HepG2 (cell line): ENCODE measurements around the gene GRM5. TPM values are rescaled to one million over a fixed set of nuclear protein-coding genes. Genes with fewer than 3 reads are reported as not detected.
A peak's percentile ranks its signal among the peaks of the same experiment; 100 is the strongest.
"Not testable (repeated sequence)": the region's sequence is repeated elsewhere in the genome, so short reads cannot be mapped to it uniquely, and the experiment has no call there.

Experiments
- ATAC-seq: fragments of 200-7000 bp; cut with Tn5 transposase; 3 replicates; pipeline ENCODE4 v1.9.1; 2020; ENCODE audit warnings: mild to moderate bottlenecking, moderate library complexity
- BruUV-seq: library from RNA; stranded (reverse); fragments of 400-500 nt; replicated peaks from 2 replicates; lab custom pipeline; 2021; lab: Mats Ljungman, UMichigan
- CTCF ChIA-PET: fragments of 300-600 bp; formaldehyde crosslinking; extraction: SDS; loops from one replicate; lab custom pipeline; 2021; ENCODE audit warnings: low total read pairs, inconsistent platforms, low intra/inter-chr PET ratio; lab: Yijun Ruan, JAX
- POLR2A ChIA-PET: fragments of 350-600 bp; sonication (Branson Sonifier 250); formaldehyde crosslinking; loops from one replicate; lab custom pipeline; 2020; ENCODE audit warnings: antibody characterized with exemption, inconsistent platforms; lab: Yijun Ruan, JAX
- DNase-seq: peaks from one replicate; pipeline ENCODE4 v3.0.0-alpha.2; 2015; ENCODE audit warnings: low spot score
- FAIRE-seq: peaks from 3 replicates; lab custom pipeline; 2011; peaks lifted over from hg19 to GRCh38; lab: Jason Lieb, UNC
- H2AFZ ChIP-seq: one replicate; pipeline ENCODE4 v1.6.1; 2011; ENCODE audit warnings: low read length, inconsistent platforms
- H3K27ac ChIP-seq: fragments of 300-600 bp; 3 replicates; pipeline ENCODE4 v1.8.0; 2011; ENCODE audit warnings: mixed run types, mild to moderate bottlenecking, mixed read lengths, low read length, inconsistent platforms; ENCODE audit not compliant: insufficient read depth; ENCODE audit errors: extremely low read length
- H3K27me3 ChIP-seq, 2 experiments: fragments of 200-600 bp in 1 of 2; 2 replicates in 1 of 2; 3 replicates in 1 of 2; pipeline versions ENCODE4 v1.6.0 to v1.8.0; 2011; ENCODE audit warnings: low read length in 2 of 2, mild to moderate bottlenecking in 2 of 2, moderate library complexity in 2 of 2, inconsistent platforms in 1 of 2; ENCODE audit not compliant: insufficient read depth in 2 of 2, control insufficient read depth in 1 of 2
- H3K36me3 ChIP-seq, 2 experiments: fragments of 200-600 bp in 1 of 2; replicated peaks in 1 of 2; 2 replicates in 1 of 2; 3 replicates in 1 of 2; pipeline versions ENCODE4 v1.5.1 to v1.8.0; 2011; ENCODE audit warnings: low read length in 2 of 2, inconsistent platforms in 1 of 2; ENCODE audit not compliant: insufficient read depth in 2 of 2, control insufficient read depth in 1 of 2
- H3K4me1 ChIP-seq: 2 replicates; pipeline ENCODE4 v1.5.1; 2012; ENCODE audit warnings: low read length, inconsistent platforms; ENCODE audit not compliant: insufficient read depth
- H3K4me2 ChIP-seq: 2 replicates; pipeline ENCODE4 v1.6.0; 2011; ENCODE audit warnings: low read depth, low read length, inconsistent platforms
- H3K4me3 ChIP-seq, 3 experiments: fragments of 200-600 bp in 1 of 3; sonication (generic), shearing (Covaris generic) in 1 of 3; replicated peaks in 1 of 3; 2 replicates each; pipeline ENCODE4 v1.5.1; 2011 to 2016; ENCODE audit warnings: low read length in 3 of 3, inconsistent platforms in 2 of 3, low read depth in 2 of 3, mild to moderate bottlenecking in 2 of 3, control low read depth in 1 of 3, mixed read lengths in 1 of 3; ENCODE audit not compliant: insufficient read depth in 1 of 3
- H3K79me2 ChIP-seq: one replicate; pipeline ENCODE4 v1.6.1; 2011; ENCODE audit warnings: low read length, inconsistent platforms; ENCODE audit not compliant: insufficient read depth
- H3K9ac ChIP-seq: 2 replicates; pipeline ENCODE4 v1.6.0; 2011; ENCODE audit warnings: mild to moderate bottlenecking, low read depth, low read length, inconsistent platforms; ENCODE audit not compliant: insufficient read depth
- H3K9me3 ChIP-seq: 2 replicates; pipeline ENCODE4 v1.5.1; 2012; ENCODE audit warnings: mild to moderate bottlenecking, low read length
- H4K20me1 ChIP-seq: 2 replicates; pipeline ENCODE4 v1.6.0; 2011; ENCODE audit warnings: inconsistent platforms, mild to moderate bottlenecking, low read length, moderate library complexity; ENCODE audit not compliant: insufficient read depth
- RAD21 ChIP-seq: fragments of 450-650 bp; formaldehyde crosslinking; IDR thresholded peaks from 2 replicates; pipeline ENCODE4 v1.5.0; 2020; ENCODE audit warnings: mild to moderate bottlenecking
- SIN3B ChIP-seq: fragments of 150-350 bp; IDR thresholded peaks from 2 replicates; pipeline ENCODE4 v1.6.1; 2014; ENCODE audit warnings: low read length
- STAG1 ChIP-seq: sonication (generic); formaldehyde crosslinking; IDR thresholded peaks from 2 replicates; pipeline ENCODE4 v1.4.0; 2020; ENCODE audit warnings: missing genetic modification reagents
- ZBTB10 ChIP-seq: sonication (generic); formaldehyde crosslinking; IDR thresholded peaks from 2 replicates; pipeline ENCODE4 v1.4.0; 2020; ENCODE audit warnings: missing genetic modification reagents, borderline replicate concordance
- ZMAT3 ChIP-seq: sonication (generic); formaldehyde crosslinking; conservative IDR thresholded peaks from 2 replicates; pipeline ENCODE4 v1.7.0; 2021; ENCODE audit warnings: missing genetic modification reagents
- WGBS: methylation state at CpG from one replicate; pipeline ENCODE4 v1.1.6; 2017; ENCODE audit warnings: low lambda C conversion rate; 5-methylcytosine and 5-hydroxymethylcytosine counted together
- in situ Hi-C: cut with HindIII; loops from 2 replicates; pipeline ENCODE4 v1.10.0; 2017; ENCODE audit warnings: low pct_unique_long_range_greater_than_20kb; ENCODE audit not compliant: extremely low pct_ligation_motif_present
- intact Hi-C: fragments of 100-400 bp; cut with micrococcal nuclease; formaldehyde crosslinking; loops from one replicate; pipeline ENCODE4 v1.10.0; 2022; ENCODE audit not compliant: unreplicated experiment
- polyA plus RNA-seq, 8 experiments: library from polyadenylated mRNA; depleted of rRNA in 3 of 8; stranded (reverse) in 7 of 8; unstranded in 1 of 8; fragments of >200 nt; fragmentation: Illumina TruSeq in 4 of 8; extraction: Trizol in 4 of 8; gene quantifications; 2 replicates each; pipeline versions ENCODE4 v1.2.1 to v1.2.3, GENCODE V29; 2011 to 2016; ENCODE audit warnings: low read depth in 4 of 8, missing spikeins in 1 of 8, mixed read lengths in 1 of 8; ENCODE audit not compliant: insufficient read depth in 1 of 8
- total RNA-seq, 5 experiments: library from RNA; depleted of rRNA; stranded (reverse); fragments of >200 nt; fragmentation: Illumina TruSeq; extraction: Trizol; gene quantifications; 2 replicates each; pipeline ENCODE4 v1.2.3, GENCODE V29; 2016; ENCODE audit warnings: low read depth in 1 of 5

The GRM5 gene
- total and polyA plus RNA-seq, 2 of the 13 experiments (the other 11 are each of a cell fraction or from before 2014, with no cell fraction given) = not detected

GRCh38 chr11:88886796-88887195, 179.0 kb downstream of the GRM5 start (continued):
- no peak for TF ChIP-seq ZBTB10 (CRISPR knock-in tag)
- TF ChIP-seq SIN3B = no peak
- TF ChIP-seq RAD21 = peak; percentile 41
- no peak for TF ChIP-seq ZMAT3 (CRISPR knock-in tag)
- peak; percentile 80 for TF ChIP-seq STAG1 (CRISPR knock-in tag)

DNA sequence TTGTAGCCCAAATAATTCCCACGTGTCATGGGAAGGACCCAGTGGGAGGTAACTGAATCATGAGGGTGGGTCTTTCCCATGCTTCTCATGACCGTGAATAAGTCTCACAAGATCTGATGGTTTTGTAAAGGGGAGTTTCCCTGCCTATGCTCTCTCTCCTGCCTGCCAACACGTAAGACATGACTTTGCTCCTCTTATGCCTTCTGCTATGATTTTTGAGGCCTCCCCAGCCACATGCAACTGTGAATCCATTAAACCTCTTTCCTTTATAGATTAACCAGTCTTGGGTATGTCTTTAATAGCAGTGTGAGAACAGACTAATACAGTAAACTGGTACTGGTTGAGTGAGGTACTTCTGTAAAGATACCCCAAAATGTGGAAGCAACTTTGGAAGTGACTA, 183.0 kb downstream of the GRM5 start:
- ATAC-seq, H3K79me2 ChIP-seq, in situ Hi-C loops, POLR2A ChIA-PET, DNase-seq, H4K20me1 ChIP-seq, CTCF ChIA-PET, H2AFZ ChIP-seq, H3K27ac ChIP-seq, H3K4me1 ChIP-seq, H3K36me3 ChIP-seq, FAIRE-seq, H3K27me3 ChIP-seq, H3K9me3 ChIP-seq, H3K9ac ChIP-seq, H3K4me3 ChIP-seq, BruUV-seq, H3K4me2 ChIP-seq: not testable (repeated sequence)
- intact Hi-C loops = loop anchor here (10.0 kb wide), 2 partner anchors 398 to 1528 kb away; no protein-coding TSS in a partner anchor
- WGBS = 2% methylated on average over 3 of the region's 3 CpGs
